HG02870 (cell line): Measurements from ENCODE around the gene U2AF1L4.

ENCODE experiments used
- ATAC-seq: cut with Tn5 transposase; IDR thresholded peaks from one replicate; pipeline ENCODE4 v1.9.1; 2021; ENCODE audit warnings: mild to moderate bottlenecking, moderate library complexity; ENCODE audit not compliant: unreplicated experiment

Gene U2AF1L4

GRCh38 chr19:35745328-35746086 is at the start of gene U2AF1L4, which contains the start of gene PSENEN:
TSS of gene U2AF1L4 (minus strand) at chr19:35745418. CDS start at chr19:35745391, 27 bp downstream.
TSS of gene PSENEN (plus strand) at chr19:35745651. CDS start at chr19:35745931, 280 bp downstream.
- ATAC-seq = peak; percentile 46

- ATAC-seq = no peak
Observed at GRCh38 chr19:35793381-35794165, 48.4 kb upstream of the U2AF1L4 start.

GRCh38 chr19:35792888-35793287 is 47.7 kb upstream of the U2AF1L4 start:
- no peak for ATAC-seq

- no peak for ATAC-seq
Observed at GRCh38 chr19:35792312-35792711, 47.1 kb upstream of the U2AF1L4 start.

GRCh38 chr19:35791814-35792279 is 46.6 kb upstream of the U2AF1L4 start:
- ATAC-seq = no peak

GRCh38 chr19:35790981-35791813 is 46.0 kb upstream of the U2AF1L4 start:
- no peak for ATAC-seq

- no peak for ATAC-seq
Observed at GRCh38 chr19:35789978-35790944, 45.0 kb upstream of the U2AF1L4 start.

GRCh38 chr19:35789195-35789977 is 44.2 kb upstream of the U2AF1L4 start:
- ATAC-seq = no peak

GRCh38 chr19:35788205-35788960 is 43.2 kb upstream of the U2AF1L4 start:
- no peak for ATAC-seq

GRCh38 chr19:35787227-35787799 is 42.1 kb upstream of the U2AF1L4 start:
- no peak for ATAC-seq

GRCh38 chr19:35786299-35787160 is 41.3 kb upstream of the U2AF1L4 start:
- ATAC-seq = no peak

GRCh38 chr19:35785339-35785627 is 40.1 kb upstream of the U2AF1L4 start:
- ATAC-seq = no peak

- ATAC-seq = no peak
Observed at GRCh38 chr19:35784503-35785338, 39.5 kb upstream of the U2AF1L4 start.

GRCh38 chr19:35783469-35784434 is 38.5 kb upstream of the U2AF1L4 start:
- no peak for ATAC-seq

GRCh38 chr19:35782589-35782988 is 37.4 kb upstream of the U2AF1L4 start:
- no peak for ATAC-seq
